Activated CD8-positive, alpha-beta memory T cell treated with anti-CD3 and anti-CD28 coated beads for 36 hours (primary cell): Measurements from ENCODE around the gene P2RX3. TPM values are rescaled to one million over a fixed set of nuclear protein-coding genes. Genes with fewer than 3 reads are reported as not detected.

ENCODE experiments used
- CTCF ChIA-PET: fragments of 350-600 bp; sonication (Branson Sonifier 250); formaldehyde crosslinking; loops from one replicate; lab custom pipeline; 2021; ENCODE audit warnings: antibody characterized with exemption; lab: Charles Lee
- POLR2A ChIA-PET: fragments of 350-600 bp; sonication (Branson Sonifier 250); formaldehyde crosslinking; loops from one replicate; lab custom pipeline; 2021; ENCODE audit warnings: antibody characterized with exemption; lab: Charles Lee
- total RNA-seq, 2 experiments: library from RNA; stranded (reverse); gene quantifications; one replicate each; pipeline ENCODE4 v1.2.3, GENCODE V29; 2021

Gene P2RX3
- total RNA-seq, 2 experiments from 2014 or later = not detected

GRCh38 chr11:57421066-57421465 lies 82.9 kb downstream of the P2RX3 start:
- ChIA-PET POLR2A (interaction anchor here (1.0 kb wide), 2 partner anchors 11 to 109 kb away, joined by 3 read pairs; partner anchors contain the start of gene TIMM10), CTCF (interaction anchor here (1.6 kb wide), 1 partner anchor 37 kb away, joined by 5 read pairs; no protein-coding TSS in a partner anchor)

GRCh38 chr11:57421805-57422204 lies 83.7 kb downstream of the P2RX3 start:
- ChIA-PET POLR2A (interaction anchor here (0.7 to 1.1 kb wide), 2 partner anchors 16 to 93 kb away, joined by 3 read pairs; no protein-coding TSS in a partner anchor), CTCF (interaction anchor here (1.0 kb wide), 1 partner anchor 76 kb away, joined by 3 read pairs; no protein-coding TSS in a partner anchor)

Other genes with a start within 250 kb of the P2RX3 start
- gene LRRC55, start 156.4 kb upstream of the P2RX3 start, total RNA-seq = not detected
- gene APLNR, start 101.1 kb upstream of the P2RX3 start, total RNA-seq = not detected
- gene TNKS1BP1, start 13.4 kb upstream of the P2RX3 start, total RNA-seq = 10 to 100 TPM; 13.3 to 13.8 TPM
- gene SSRP1, start 2.5 kb upstream of the P2RX3 start, total RNA-seq = 100 to 1,000 TPM; 311 to 314 TPM
- not detected for gene PRG3, start 42.8 kb downstream of the P2RX3 start, total RNA-seq
- gene PRG2, start 52.3 kb downstream of the P2RX3 start, total RNA-seq = 1 to 10 TPM in 1 of 2 experiments, not detected in 1; 1.0 TPM
- 100 to 1,000 TPM; 444 to 465 TPM for gene SLC43A3, start 88.8 kb downstream of the P2RX3 start, total RNA-seq
- gene RTN4RL2, start 122.2 kb downstream of the P2RX3 start, total RNA-seq = under 1 TPM; 0.23 to 0.36 TPM
- 10 to 100 TPM; 35.1 to 36.3 TPM for gene SLC43A1, start 177.3 kb downstream of the P2RX3 start, total RNA-seq
- gene TIMM10, start 192.4 kb downstream of the P2RX3 start, total RNA-seq = 100 to 1,000 TPM; 137 to 140 TPM
- gene SMTNL1, start 199.2 kb downstream of the P2RX3 start, total RNA-seq = not detected
- gene UBE2L6, start 229.3 kb downstream of the P2RX3 start, total RNA-seq = 10 to 100 TPM; 81.3 to 88.9 TPM